ENCODE measurements around the gene PSORS1C2. TPM values are rescaled to one million over a fixed set of nuclear protein-coding genes. Genes with fewer than 3 reads are reported as not detected.

Gene PSORS1C2
- total and polyA plus RNA-seq, 2 donors (not counting 1 experiment from before 2014, with no cell fraction given) = not detected

- Histone ChIP-seq H2AFZ (ENCODE audit: insufficient read depth, low read depth, low read length, poor library complexity, severe bottlenecking) (no peak overlapping the region), H3K9ac (ENCODE audit: low read length) (no peak overlapping the region), H3K9me3 (ENCODE audit: control extremely low read depth in 1 of 3, control insufficient read depth in 2 of 3, insufficient read depth in 1 of 3, low read length in 2 of 3) (no peaks in the 10 kb centered on the region), H3K4me1 (ENCODE audit: control insufficient read depth in 2 of 2, insufficient read depth in 2 of 2, low read length in 2 of 2) (peaks cover 5 to 6% of the 10 kb centered on the region in 2 donors), H3K4me2 (replicated peaks; ENCODE audit: low read depth, low read length, poor library complexity, severe bottlenecking) (no peak overlapping the region), H3K79me2 (ENCODE audit: control insufficient read depth, insufficient read depth, low read length) (no peaks in the 10 kb centered on the region), H3K27me3 (replicated peaks in 1 of 4; ENCODE audit: control extremely low read depth in 1 of 4, control insufficient read depth in 3 of 4, insufficient read depth in 4 of 4, low read length in 3 of 4) (no peaks in the 10 kb centered on the region), H4K20me1 (ENCODE audit: control insufficient read depth, insufficient read depth, low read length, poor library complexity, severe bottlenecking) (no peaks in the 10 kb centered on the region), H3K36me3 (replicated peaks in 1 of 2; ENCODE audit: control extremely low read depth in 1 of 2, control insufficient read depth in 1 of 2, extremely low read depth in 1 of 2, insufficient read depth in 2 of 2, low read length in 1 of 2) (peaks cover 0 to 13% of the 10 kb centered on the region in 2 experiments), H3K4me3 (ENCODE audit: control extremely low read depth in 1 of 5, extremely low read depth in 1 of 5, insufficient read depth in 1 of 5, low read depth in 2 of 5, low read length in 4 of 5) (no peak overlapping the region), H3K27ac (ENCODE audit: low read length in 2 of 2) (no peak overlapping the region)
- Mint-ChIP-seq H3K4me3 (no peak overlapping the region), H3K27me3 (peaks cover 3% of the 10 kb centered on the region), H3K27ac (no peak overlapping the region), H3K4me1 (peaks cover 4% of the 10 kb centered on the region), H3K9me3 (ENCODE audit: insufficient read depth) (no peaks in the 10 kb centered on the region)
- TF ChIP-seq CTCF (IDR thresholded peaks at IDR 0.05) (no peak), EZH2 (IDR thresholded peaks at IDR 0.05; ENCODE audit: borderline replicate concordance, insufficient read depth, low read depth, low read length, poor library complexity, severe bottlenecking) (no peak)
- no peak for DNase-seq
- no peak for ATAC-seq (ENCODE audit: low read depth)
- whole genome bisulfite sequencing (ENCODE audit: insufficient coverage) = 88% methylated on average over 2 of the region's 2 CpGs
- intact Hi-C loops (cut with micrococcal nuclease) = no loop called here
- ChIA-PET CTCF (interaction anchor here (1.2 to 2.2 kb wide), 3 partner anchors 11 to 257 kb away, joined by 4 to 9 read pairs (median 6); no protein-coding TSS in a partner anchor), POLR2A (no interaction called here)
Observed at GRCh38 chr6:31142361-31142761, 3.5 kb upstream of the PSORS1C2 start.

- peaks cover 5 to 6% of the 10 kb centered on the region in 2 donors for H3K4me1 ChIP-seq (ENCODE audit: control insufficient read depth in 2 of 2, insufficient read depth in 2 of 2, low read length in 2 of 2)
- no peak overlapping the region for H3K4me2 ChIP-seq (replicated peaks; ENCODE audit: low read depth, low read length, poor library complexity, severe bottlenecking)
- peaks cover 0 to 13% of the 10 kb centered on the region in 2 experiments for H3K36me3 ChIP-seq (replicated peaks in 1 of 2; ENCODE audit: control extremely low read depth in 1 of 2, control insufficient read depth in 1 of 2, extremely low read depth in 1 of 2, insufficient read depth in 2 of 2, low read length in 1 of 2)
- no peak for ATAC-seq (ENCODE audit: low read depth)
- Mint-ChIP-seq H3K4me1 (peaks cover 4% of the 10 kb centered on the region), H3K9me3 (ENCODE audit: insufficient read depth) (no peaks in the 10 kb centered on the region), H3K27me3 (peaks cover 4% of the 10 kb centered on the region), H3K27ac (no peak overlapping the region), H3K4me3 (no peak overlapping the region)
- intact Hi-C loops (cut with micrococcal nuclease) = no loop called here
- H3K27ac ChIP-seq (ENCODE audit: low read length in 2 of 2) = no peak overlapping the region
- H3K9ac ChIP-seq (ENCODE audit: low read length) = no peak overlapping the region
- H3K4me3 ChIP-seq (ENCODE audit: control extremely low read depth in 1 of 5, extremely low read depth in 1 of 5, insufficient read depth in 1 of 5, low read depth in 2 of 5, low read length in 4 of 5) = no peak overlapping the region
- DNase-seq = no peak
- ChIA-PET POLR2A (no interaction called here), CTCF (interaction anchor here (0.7 to 4.4 kb wide), 3 partner anchors 52 to 298 kb away, joined by 3 to 58 read pairs (median 9); no protein-coding TSS in a partner anchor)
- WGBS (ENCODE audit: insufficient coverage) = 94% methylated on average over 15 of the region's 15 CpGs
- no peak for TF ChIP-seq CTCF (IDR thresholded peaks at IDR 0.05)
- no peak for TF ChIP-seq EZH2 (IDR thresholded peaks at IDR 0.05; ENCODE audit: borderline replicate concordance, insufficient read depth, low read depth, low read length, poor library complexity, severe bottlenecking)
- no peaks in the 10 kb centered on the region for H4K20me1 ChIP-seq (ENCODE audit: control insufficient read depth, insufficient read depth, low read length, poor library complexity, severe bottlenecking)
- H3K27me3 ChIP-seq (replicated peaks in 1 of 4; ENCODE audit: control extremely low read depth in 1 of 4, control insufficient read depth in 3 of 4, insufficient read depth in 4 of 4, low read length in 3 of 4) = no peaks in the 10 kb centered on the region
- H2AFZ ChIP-seq (ENCODE audit: insufficient read depth, low read depth, low read length, poor library complexity, severe bottlenecking) = no peak overlapping the region
- no peaks in the 10 kb centered on the region for H3K9me3 ChIP-seq (ENCODE audit: control extremely low read depth in 1 of 3, control insufficient read depth in 2 of 3, insufficient read depth in 1 of 3, low read length in 2 of 3)
- H3K79me2 ChIP-seq (ENCODE audit: control insufficient read depth, insufficient read depth, low read length) = no peaks in the 10 kb centered on the region
Observed at GRCh38 chr6:31140643-31141042, 1.8 kb upstream of the PSORS1C2 start.
